Right cardiac atrium (tissue), 5 donors: ENCODE results near the gene SFXN5. TPM values are rescaled to one million over a fixed set of nuclear protein-coding genes. Genes with fewer than 3 reads are reported as not detected.
"Not testable (repeated sequence)": the region's sequence is repeated elsewhere in the genome, so short reads cannot be mapped to it uniquely, and the experiment has no call there.

ENCODE experiments used
- ATAC-seq, 2 donors: fragments of 200-7000 bp; cut with Tn5 transposase; one replicate each; pipeline versions ENCODE4 v1.8.0 to v1.9.1; 2020; ENCODE audit warnings: moderate library complexity in 2 of 2, mild to moderate bottlenecking in 1 of 2
- DNase-seq, 3 donors: peaks; one replicate each; pipeline ENCODE4 v3.0.0-alpha.2; 2020
- H3K27ac ChIP-seq: one replicate; pipeline ENCODE4 v1.5.1; 2013; ENCODE audit warnings: mild to moderate bottlenecking, low read length, control low read depth, moderate library complexity
- H3K27me3 ChIP-seq: one replicate; pipeline ENCODE4 v1.6.1; 2013; ENCODE audit not compliant: control insufficient read depth, insufficient read depth
- H3K4me1 ChIP-seq: one replicate; pipeline ENCODE4 v1.6.1; 2013; ENCODE audit warnings: low read length; ENCODE audit not compliant: control insufficient read depth, insufficient read depth
- H3K4me3 ChIP-seq: one replicate; pipeline ENCODE4 v1.5.1; 2013; ENCODE audit warnings: low read length, control low read depth
- H3K9me3 ChIP-seq: one replicate; pipeline ENCODE4 v1.6.1; 2013; ENCODE audit warnings: low read length; ENCODE audit not compliant: control insufficient read depth
- WGBS: extraction: QIAGEN DNeasy Blood & Tissue Kit; methylation state at CpG from one replicate; pipeline ENCODE4 v1.1.7; 2013; 5-methylcytosine and 5-hydroxymethylcytosine counted together
- intact Hi-C, 4 donors: fragments of 100-400 bp; cut with DNase I; formaldehyde crosslinking; loops; one replicate each; pipeline versions ENCODE4 v1.11.0 to v1.14.0; 2022 to 2023
- long read RNA-seq, 4 donors: library from polyadenylated mRNA; unstranded; transcript quantifications; one replicate each; pipeline ENCODE4 v2.0.0, GENCODE V29; 2020 to 2021
- polyA plus RNA-seq: library from polyadenylated mRNA; stranded (reverse); fragments of 200-250 nt; gene quantifications from one replicate; pipeline ENCODE4 v1.2.3, GENCODE V29; 2013
- total RNA-seq, 4 donors: library from RNA; stranded (reverse); fragmentation: NEBNext Ultra II Directional; extraction: Animal tissue kit (Norgen Biotek cat#: 25700); gene quantifications; one replicate each; pipeline ENCODE4 v1.2.1, GENCODE V29; 2021
- donor health status: healthy with polysubstance abuse.
- donor health status: DM: no; HTN: yes; CAD: no.
- donor health status: DM: no; HTN: no; CAD: no.
- donor health status: DM: no; HTN: yes; CAD: no; lungs with severe emphysema.
- donor health status: DM: yes; HTN: yes; CAD: no.

The SFXN5 gene
- 10 to 100 TPM; 10.1 to 12.1 (median 10.8) TPM for total RNA-seq
- 7.6 TPM for polyA plus RNA-seq
- long read RNA-seq, donor 1, full-length matches to known transcripts, result 3 of 38 reads
- long read RNA-seq, donor 1, partial matches to known transcripts, result 2 of 38 reads
- long read RNA-seq, donor 1, other reads (novel, unspliced or antisense), result 33 of 38 reads
- long read RNA-seq, donor 2, full-length matches to known transcripts, result 3 of 12 reads
- long read RNA-seq, donor 2, partial matches to known transcripts, result 4 of 12 reads
- long read RNA-seq, donor 2, other reads (novel, unspliced or antisense), result 5 of 12 reads
- long read RNA-seq, donor 3, full-length matches to known transcripts, result 4 of 42 reads
- long read RNA-seq, donor 3, partial matches to known transcripts, result 2 of 42 reads
- long read RNA-seq, donor 3, other reads (novel, unspliced or antisense), result 36 of 42 reads
- long read RNA-seq, donor 4, full-length matches to known transcripts, result 5 of 11 reads
- long read RNA-seq, donor 4, partial matches to known transcripts, result 1 of 11 reads
- long read RNA-seq, donor 4, other reads (novel, unspliced or antisense), result 5 of 11 reads

GRCh38 chr2:73071360-73072128 lies at the start of gene SFXN5:
Gene SFXN5 (minus strand): TSS chr2:73071712. CDS start chr2:73071705, 7 bp downstream.
- H3K4me3 ChIP-seq, result peak within 1 kb of the TSS; percentile 84
- no peaks in the 10 kb centered on the region for H3K9me3 ChIP-seq
- WGBS, result under 1% methylated on average over 67 of the region's 67 CpGs
- no peaks in the 10 kb centered on the region for H3K27me3 ChIP-seq
- DNase-seq, result peak; percentile 98 to 99 (median 99)
- H3K27ac ChIP-seq, result peak within 1 kb of the TSS; percentile 82
- peak; percentile 98 for ATAC-seq
- intact Hi-C loops, result loop anchor here in 1 of 4 donors (5.0 kb wide), 1 partner anchor 184 kb away; the partner anchor contains the start of gene SPR
- H3K4me1 ChIP-seq, result peaks cover 9% of the 10 kb centered on the region

GRCh38 chr2:73119611-73120239 lies 48.2 kb upstream of the SFXN5 start:
- H3K4me3 ChIP-seq, H3K27me3 ChIP-seq, DNase-seq, H3K27ac ChIP-seq, H3K9me3 ChIP-seq, H3K4me1 ChIP-seq, intact Hi-C loops, ATAC-seq: not testable (repeated sequence)
- 72% methylated on average over 11 of the region's 11 CpGs for WGBS

- intact Hi-C loops, result no loop called here
- Histone ChIP-seq H3K27me3 (no peaks in the 10 kb centered on the region), H3K27ac (no peak overlapping the region), H3K9me3 (no peaks in the 10 kb centered on the region), H3K4me3 (no peak overlapping the region), H3K4me1 (no peaks in the 10 kb centered on the region)
- no peak for DNase-seq
- 74% methylated on average over 1 of the region's 1 CpG for WGBS
- no peak for ATAC-seq
These were observed 45.9 kb upstream of the SFXN5 start for GRCh38 chr2:73117441-73117840.

GRCh38 chr2:73116182-73116960 lies 44.9 kb upstream of the SFXN5 start:
- intact Hi-C loops, result no loop called here
- Histone ChIP-seq H3K4me3 (no peak overlapping the region), H3K4me1 (no peaks in the 10 kb centered on the region), H3K27ac (no peak overlapping the region), H3K9me3 (no peaks in the 10 kb centered on the region), H3K27me3 (no peaks in the 10 kb centered on the region)
- WGBS, result 74% methylated on average over 8 of the region's 8 CpGs
- no peak for ATAC-seq
- no peak for DNase-seq

- DNase-seq (no peak), ATAC-seq (no peak)
- no peak overlapping the region for H3K4me3 ChIP-seq
- H3K27me3 ChIP-seq, result no peaks in the 10 kb centered on the region
- WGBS, result 85% methylated on average over 4 of the region's 4 CpGs
- H3K9me3 ChIP-seq, result no peaks in the 10 kb centered on the region
- H3K27ac ChIP-seq, result no peak overlapping the region
- H3K4me1 ChIP-seq, result peaks cover 8% of the 10 kb centered on the region
- intact Hi-C loops, result no loop called here
These were observed 42.9 kb upstream of the SFXN5 start for GRCh38 chr2:73114273-73114867.

- peak within 1 kb of the TSS; percentile 79 for H3K27ac ChIP-seq
- 1% methylated on average over 93 of the region's 93 CpGs for WGBS
These were observed 41.7 kb upstream of the SFXN5 start, which contains the start of gene RAB11FIP5 for GRCh38 chr2:73112913-73113854. Gene RAB11FIP5 (minus strand): TSS chr2:73112948. CDS start chr2:73112777, 171 bp downstream.

GRCh38 chr2:73112026-73112912 lies 40.8 kb upstream of the SFXN5 start:
- peak; percentile 28 to 48 for ATAC-seq
- Histone ChIP-seq H3K4me1 (peaks cover 14% of the 10 kb centered on the region), H3K27ac (peak overlapping the region; percentile 79), H3K9me3 (no peaks in the 10 kb centered on the region), H3K4me3 (peak overlapping the region; percentile 79), H3K27me3 (no peaks in the 10 kb centered on the region)
- DNase-seq, result peak; percentile 51 to 75 (median 69)
- 2% methylated on average over 88 of the region's 88 CpGs for WGBS
- intact Hi-C loops, result no loop called here

More at GRCh38 chr2:73112913-73113854, 41.7 kb upstream of the SFXN5 start, which contains the start of gene RAB11FIP5:
- ATAC-seq, result peak; percentile 84 to 91
- H3K9me3 ChIP-seq, result no peaks in the 10 kb centered on the region
- peak; percentile 75 to 92 (median 89) for DNase-seq
- H3K4me3 ChIP-seq, result peak within 1 kb of the TSS; percentile 79
- intact Hi-C loops, result no loop called here
- H3K4me1 ChIP-seq, result peaks cover 8% of the 10 kb centered on the region
- H3K27me3 ChIP-seq, result no peaks in the 10 kb centered on the region

GRCh38 chr2:73111073-73112025 lies 39.8 kb upstream of the SFXN5 start:
- intact Hi-C loops, result no loop called here
- Histone ChIP-seq H3K4me3 (peak overlapping the region; percentile 79), H3K27ac (peak overlapping the region; percentile 79), H3K9me3 (no peaks in the 10 kb centered on the region), H3K27me3 (no peaks in the 10 kb centered on the region), H3K4me1 (peaks cover 18% of the 10 kb centered on the region)
- ATAC-seq (peak; percentile 62 to 83), DNase-seq (peak in 2 of 3 donors; percentile 59 to 80)
- WGBS, result 23% methylated on average over 16 of the region's 16 CpGs
